Heart right ventricle (tissue), 16 donors: Measurements from ENCODE around the gene KATNIP. TPM values are rescaled to one million over a fixed set of nuclear protein-coding genes. Genes with fewer than 3 reads are reported as not detected.

Experiments
- ATAC-seq, 8 donors: fragments of 200-7000 bp; cut with Tn5 transposase; one replicate each; pipeline ENCODE4 v1.9.1; 2020; ENCODE audit warnings: mild to moderate bottlenecking in 8 of 8, moderate library complexity in 8 of 8, moderate number of reproducible peaks in 1 of 8
- DNase-seq, 2 donors: peaks; one replicate each; pipeline ENCODE4 v3.0.0-alpha.2; 2020
- H3K27ac ChIP-seq, 10 donors: fragments of 200-600 bp; sonication (generic) in 2 of 10; one replicate each; pipeline versions ENCODE4 v1.5.0 to v1.8.0; 2020 to 2022; ENCODE audit warnings: mild to moderate bottlenecking in 3 of 10
- H3K27me3 ChIP-seq, 7 donors: fragments of 200-600 bp; one replicate each; pipeline ENCODE4 v1.8.0; 2021 to 2022; ENCODE audit warnings: mild to moderate bottlenecking in 2 of 7
- H3K36me3 ChIP-seq, 9 donors: fragments of 200-600 bp; sonication (generic) in 1 of 9; one replicate each; pipeline versions ENCODE4 v1.5.0 to v1.8.0; 2020 to 2022; ENCODE audit warnings: mild to moderate bottlenecking in 2 of 9
- H3K4me1 ChIP-seq, 9 donors: fragments of 200-600 bp; sonication (generic) in 1 of 9; one replicate each; pipeline versions ENCODE4 v1.5.0 to v1.8.0; 2020 to 2022; ENCODE audit warnings: mild to moderate bottlenecking in 4 of 9
- H3K4me3 ChIP-seq, 10 donors: fragments of 200-600 bp; sonication (generic) in 2 of 10; one replicate each; pipeline versions ENCODE4 v1.5.0 to v1.8.0; 2020 to 2022; ENCODE audit warnings: mild to moderate bottlenecking in 7 of 10, moderate library complexity in 2 of 10
- H3K9me3 ChIP-seq, 11 donors: fragments of 200-600 bp in 10 of 11; sonication (generic) in 2 of 11; one replicate each; pipeline versions ENCODE4 v1.5.0 to v1.8.0; 2013 to 2022; ENCODE audit warnings: mild to moderate bottlenecking in 2 of 11, control low read depth in 1 of 11, moderate library complexity in 1 of 11
- CTCF ChIP-seq, 9 donors: fragments of 200-600 bp; sonication (generic) in 2 of 9; IDR thresholded peaks; one replicate each; pipeline versions ENCODE4 v1.5.0 to v1.8.0; 2021 to 2022; ENCODE audit warnings: antibody characterized with exemption in 9 of 9, mild to moderate bottlenecking in 5 of 9, moderate library complexity in 1 of 9
- WGBS, 2 donors: extraction: QIAGEN DNeasy Blood & Tissue Kit; methylation state at CpG; one replicate each; pipeline ENCODE4 v1.1.7; 2013; ENCODE audit warnings: inconsistent platforms in 1 of 2; 5-methylcytosine and 5-hydroxymethylcytosine counted together
- intact Hi-C, 10 donors: fragments of 100-400 bp; cut with DNase I; formaldehyde crosslinking; loops; one replicate each; pipeline versions ENCODE4 v1.11.1 to v1.14.2; 2022
- polyA plus RNA-seq, 2 donors: library from polyadenylated mRNA; stranded (reverse); fragments of 200-250 nt; gene quantifications; one replicate each; pipeline ENCODE4 v1.2.3, GENCODE V29; 2013
- total RNA-seq, 10 donors: library from RNA; stranded (reverse); fragmentation: NEBNext Ultra II Directional in 3 of 10; extraction: Animal tissue kit (Norgen Biotek cat#: 25700) in 3 of 10; gene quantifications; one replicate each; pipeline versions ENCODE4 v1.2.1 to v1.2.4, GENCODE V29; 2021 to 2023
- donor health status: Arrhythmogenic right ventricular cardiomyopathy.
- donor health status: ischemic (EF 13 %, LVEDD 7.1; RV severe dilation, severe dysfunction).
- donor health status: healthy with polysubstance abuse.
- donor health status: DM: no; HTN: yes; CAD: no.
- donor health status: DM: no; HTN: no; CAD: no.
- donor health status: ischemic (EF 25% LVEDD 6.9; RV normal size, moderate dysfunction).
- donor health status: ischemic (EF 25% LVEDD 5.7; RV mildly dilated, moderate dysfunction).
- donor health status: healthy.
- donor health status: DM: yes; HTN: yes; CAD: no.
- donor health status: Ischemic cardiomyopathy.
- donor health status: ischemic (EF 35%, LVEDD 5.7; RV mildly dilated, moderate dysfunction).
- donor health status: nonischemic (EF 11% LVEDD 7.7; RV severe dilation, severe dysfunction).
- donor health status: DM: yes; HTN: yes; CAD: no.
- donor health status: PGD.
- donor health status: ischemic (EF 29% LVEDD 5.4; RV normal size, mild dysfunction).
- donor health status: nonischemic (EF 23%, LVEDD 6.1; RV moderate dilation, normal function).

KATNIP gene
- total and polyA plus RNA-seq, 12 donors: 5.9 to 25.0 (median 14.3) TPM

- ATAC-seq: no peak
- H3K36me3 ChIP-seq: peaks cover 5 to 76% (median 56%) of the 10 kb centered on the region in 9 donors
- no peak for TF ChIP-seq CTCF (IDR thresholded peaks at IDR 0.05)
- peaks cover 6 to 31% (median 24%) of the 10 kb centered on the region in 9 donors for H3K4me1 ChIP-seq
- no peak overlapping the region for H3K4me3 ChIP-seq
- H3K27me3 ChIP-seq: no peaks in the 10 kb centered on the region
- no peak overlapping the region for H3K27ac ChIP-seq
- intact Hi-C loops: no loop called here
- WGBS, 2 donors: 93 to 95% methylated on average over 3 of the region's 3 CpGs
- no peak for DNase-seq
- H3K9me3 ChIP-seq: peaks cover 0 to 5% (median 0%) of the 10 kb centered on the region in 11 donors
Measured at GRCh38 chr16:27543801-27544200, 6.1 kb upstream of the KATNIP start.

- intact Hi-C loops: no loop called here
- H3K9me3 ChIP-seq: peaks cover 0 to 3% (median 0%) of the 10 kb centered on the region in 11 donors
- no peak for DNase-seq
- H3K27me3 ChIP-seq: no peaks in the 10 kb centered on the region
- no peak for ATAC-seq
- H3K4me3 ChIP-seq: no peak overlapping the region
- 90 to 97% methylated on average over 4 of the region's 4 CpGs for WGBS, 2 donors
- no peak overlapping the region for H3K27ac ChIP-seq
- H3K4me1 ChIP-seq: peaks cover 8 to 30% (median 25%) of the 10 kb centered on the region in 9 donors
- H3K36me3 ChIP-seq: peaks cover 5 to 68% (median 54%) of the 10 kb centered on the region in 9 donors
- TF ChIP-seq CTCF (IDR thresholded peaks at IDR 0.05): no peak
Measured at GRCh38 chr16:27544671-27545070, 5.3 kb upstream of the KATNIP start.

- peaks cover 0 to 43% (median 31%) of the 10 kb centered on the region in 9 donors for H3K36me3 ChIP-seq
- intact Hi-C loops: no loop called here
- ATAC-seq (peak in 1 of 8 donors; percentile 24), DNase-seq (no peak)
- H3K9me3 ChIP-seq: no peaks in the 10 kb centered on the region
- peaks cover 8 to 46% (median 39%) of the 10 kb centered on the region in 9 donors for H3K4me1 ChIP-seq
- H3K4me3 ChIP-seq: no peak overlapping the region
- peak overlapping the region in 6 of 10 donors; percentile 2 to 87 (median 28) for H3K27ac ChIP-seq
- no peaks in the 10 kb centered on the region for H3K27me3 ChIP-seq
- WGBS, 2 donors: 57 to 58% methylated on average over 4 of the region's 4 CpGs
- no peak for TF ChIP-seq CTCF (IDR thresholded peaks at IDR 0.05)
Measured at GRCh38 chr16:27547134-27547533, 2.8 kb upstream of the KATNIP start.

- Histone ChIP-seq H3K4me3 (no peak overlapping the region), H3K4me1 (peaks cover 8 to 46% (median 39%) of the 10 kb centered on the region in 9 donors)
- intact Hi-C loops: loop anchor here in 1 of 10 donors (2.0 kb wide), 1 partner anchor 15 kb away; no protein-coding TSS in a partner anchor
Measured at GRCh38 chr16:27547851-27548250, 2.1 kb upstream of the KATNIP start.

More at GRCh38 chr16:27547851-27548250, 2.1 kb upstream of the KATNIP start:
- no peaks in the 10 kb centered on the region for H3K9me3 ChIP-seq
- H3K36me3 ChIP-seq: peaks cover 0 to 36% (median 24%) of the 10 kb centered on the region in 9 donors
- no peak for TF ChIP-seq CTCF (IDR thresholded peaks at IDR 0.05)
- DNase-seq (no peak), ATAC-seq (no peak)
- WGBS, 2 donors: 86 to 89% methylated on average over 2 of the region's 2 CpGs
- peak overlapping the region in 6 of 10 donors; percentile 2 to 92 (median 34) for H3K27ac ChIP-seq
- H3K27me3 ChIP-seq: no peaks in the 10 kb centered on the region
